HTERT RPE-1 (cell line): ENCODE results near the gene SLC39A3.

ENCODE experiments used
- in situ Hi-C: fragments of 300-500 bp; cut with MboI; formaldehyde crosslinking; loops from 4 replicates; pipeline ENCODE4 v1.14.3; 2020; ENCODE audit warnings: low sequenced_read_pairs

Gene SLC39A3

DNA sequence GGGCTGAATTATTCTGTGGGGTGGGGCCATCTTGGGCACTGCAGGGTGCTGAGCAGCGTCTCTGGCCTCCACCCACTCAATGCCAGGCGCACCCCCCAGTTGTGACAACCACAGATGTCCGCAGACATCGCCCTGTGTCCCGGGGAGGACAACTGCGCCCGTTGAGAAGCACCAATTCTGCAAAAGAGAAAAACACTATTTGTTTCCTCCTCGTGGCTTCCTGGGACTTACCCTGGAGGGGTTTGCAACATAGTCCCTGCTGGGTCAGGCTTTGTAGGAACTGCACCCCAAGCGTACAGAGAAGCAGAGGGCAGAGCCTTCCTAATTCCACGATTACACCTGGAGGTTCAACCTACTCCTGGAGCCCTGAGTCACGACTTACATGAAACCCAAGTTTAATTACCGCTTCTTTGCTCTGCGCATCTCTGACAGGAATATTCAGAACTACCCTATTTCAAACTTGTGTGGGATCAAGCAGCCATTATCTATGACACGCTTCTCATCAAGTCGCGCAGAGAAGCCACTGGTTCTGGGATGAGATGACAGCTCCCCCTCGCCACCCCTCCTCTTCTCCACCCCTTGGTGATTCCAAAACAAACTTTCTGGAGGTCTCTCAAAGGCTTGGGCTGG, 11.1 kb upstream of the SLC39A3 start:
- in situ Hi-C loops: no loop called here

GRCh38 chr19:2747349-2747748, 7.5 kb upstream of the SLC39A3 start:
- in situ Hi-C loops: no loop called here

DNA sequence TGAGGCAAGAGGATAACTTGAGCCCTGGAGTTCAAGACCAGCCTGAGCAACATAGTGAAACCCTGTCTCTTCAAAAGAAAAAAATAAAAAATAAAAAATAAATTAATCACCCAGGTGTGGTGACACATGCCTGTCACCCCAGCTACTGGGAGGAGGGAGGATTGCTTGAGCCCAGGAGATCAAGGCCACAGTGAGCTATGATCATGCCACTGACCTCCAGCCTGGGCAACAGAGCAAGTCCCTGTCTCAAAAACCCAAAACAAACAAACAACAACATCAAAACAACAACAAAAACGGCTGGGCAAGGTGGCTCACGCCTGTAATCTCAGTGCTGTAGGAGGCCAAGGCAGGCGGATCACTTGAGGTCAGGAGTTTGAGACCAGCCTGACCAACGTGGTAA, 4.3 kb upstream of the SLC39A3 start:
- in situ Hi-C loops: no loop called here

GRCh38 chr19:2743099-2743498, 3.3 kb upstream of the SLC39A3 start:
- in situ Hi-C loops: no loop called here

DNA sequence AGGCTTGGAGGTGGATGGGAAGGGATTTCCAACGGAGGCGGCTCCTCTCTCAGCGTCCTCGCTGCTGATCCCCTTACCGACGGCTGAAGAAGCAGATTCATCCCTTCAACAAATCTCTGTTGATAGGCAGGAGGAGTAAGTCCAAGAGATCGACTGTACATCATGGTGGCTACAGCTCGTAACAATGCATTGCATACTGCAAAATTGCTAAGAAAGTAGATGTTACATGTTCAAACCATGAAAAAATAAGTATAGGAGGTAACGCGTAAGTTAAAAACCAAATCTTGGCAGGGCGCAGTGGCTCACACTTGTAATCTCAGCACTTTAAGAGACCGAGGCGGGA, 468 bp upstream of the SLC39A3 start:
- in situ Hi-C loops: no loop called here

GRCh38 chr19:2736550-2737190, 3.1 kb downstream of the SLC39A3 start:
- in situ Hi-C loops: no loop called here

- in situ Hi-C loops: no loop called here
These were observed 4.4 kb downstream of the SLC39A3 start for GRCh38 chr19:2735374-2735773.

- in situ Hi-C loops: no loop called here
These were observed 5.1 kb downstream of the SLC39A3 start for GRCh38 chr19:2734589-2735288.

- in situ Hi-C loops: no loop called here
These were observed 5.8 kb downstream of the SLC39A3 start for GRCh38 chr19:2733930-2734588.

- in situ Hi-C loops: no loop called here
These were observed 6.9 kb downstream of the SLC39A3 start for GRCh38 chr19:2732883-2733282.

DNA sequence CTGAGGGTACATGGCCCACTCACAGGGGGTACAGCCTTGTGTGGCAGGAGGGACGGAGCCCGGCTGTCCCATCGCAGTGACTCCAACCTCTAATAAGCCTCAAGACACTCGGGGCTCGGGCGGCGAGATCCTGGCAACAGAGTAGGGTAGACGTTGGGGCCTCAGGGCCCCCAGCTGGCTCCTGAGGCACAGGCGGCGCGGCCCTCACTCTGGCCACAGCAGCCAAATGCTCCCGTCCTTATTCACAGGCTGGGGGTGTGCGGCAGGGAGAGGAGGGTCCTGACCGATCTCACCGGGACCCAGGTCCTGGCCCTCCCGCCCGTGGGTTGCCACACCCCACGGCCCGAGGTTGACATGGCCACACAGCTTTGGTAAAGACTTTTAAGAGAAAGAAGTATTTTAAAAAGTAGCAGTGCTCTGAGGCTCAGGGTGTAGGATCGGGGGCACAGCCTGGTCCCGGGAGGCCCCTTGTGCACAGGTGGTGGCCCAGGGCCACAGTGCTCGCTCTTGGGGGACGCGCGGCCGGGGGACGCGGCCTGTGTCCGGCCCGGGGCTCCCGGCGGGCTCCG, 7.6 kb downstream of the SLC39A3 start:
- in situ Hi-C loops: no loop called here

GRCh38 chr19:2731181-2731995, 8.4 kb downstream of the SLC39A3 start:
- in situ Hi-C loops: no loop called here

DNA sequence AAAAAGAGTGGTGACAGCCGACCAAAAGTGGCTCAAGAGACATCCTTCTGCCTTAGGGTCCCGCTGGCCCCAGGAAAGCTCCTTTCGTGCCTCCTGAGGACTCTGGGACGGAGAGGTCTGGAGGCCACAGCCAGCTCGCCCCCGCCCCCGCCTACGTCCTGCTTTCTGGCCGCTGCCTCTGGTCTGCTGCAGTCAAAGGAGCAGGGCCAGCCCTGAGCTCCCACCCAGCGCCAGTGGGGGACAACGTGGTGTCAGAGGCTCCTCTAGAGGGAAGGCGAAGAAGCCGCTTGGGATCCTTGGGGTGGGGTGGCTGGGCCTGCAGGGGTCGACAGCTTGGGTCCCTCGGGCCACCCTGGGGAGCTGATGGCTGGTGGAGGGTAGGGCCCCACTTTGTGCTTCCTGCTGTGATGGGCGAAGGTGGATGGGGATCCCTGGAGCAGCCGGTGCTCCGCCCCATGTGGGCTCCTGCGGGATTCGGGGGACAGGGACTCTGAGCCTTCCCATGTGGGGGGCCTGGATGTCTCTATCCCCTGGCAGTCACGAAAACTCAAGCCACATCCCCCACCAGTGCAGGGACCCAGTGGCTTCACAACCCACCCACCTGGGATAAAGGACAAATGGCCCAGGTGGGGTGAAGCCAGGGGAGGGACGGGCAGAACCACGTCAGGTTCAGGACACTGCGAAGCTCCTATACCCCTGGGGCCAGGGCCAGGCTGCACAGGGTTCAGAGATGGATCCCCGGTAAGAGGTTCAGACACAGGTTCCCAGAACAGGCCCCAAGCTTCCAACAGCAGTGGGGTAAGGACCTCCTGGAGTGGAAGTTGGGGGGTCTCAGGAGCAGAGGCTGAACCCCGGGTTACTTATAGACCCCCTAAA, 9.6 kb downstream of the SLC39A3 start:
- in situ Hi-C loops: no loop called here

GRCh38 chr19:2728783-2729387, 10.9 kb downstream of the SLC39A3 start:
- in situ Hi-C loops: no loop called here

DNA sequence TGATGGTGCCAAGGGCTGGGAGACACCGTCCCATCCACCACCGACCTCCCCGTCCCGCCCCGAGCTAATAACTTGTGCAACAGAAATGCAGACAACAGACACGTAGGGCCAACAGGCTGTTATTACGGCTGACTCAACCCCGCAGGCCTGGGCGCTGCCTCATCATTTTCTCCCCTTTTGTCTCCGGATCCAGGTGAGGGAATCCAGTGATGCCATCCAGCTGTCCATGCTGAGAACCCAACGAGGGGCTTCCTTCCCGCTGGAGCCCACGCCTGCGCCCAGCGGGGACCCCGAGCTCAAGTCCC, 12.2 kb downstream of the SLC39A3 start:
- in situ Hi-C loops: no loop called here

GRCh38 chr19:2726904-2727639, 12.7 kb downstream of the SLC39A3 start:
- in situ Hi-C loops: no loop called here

DNA sequence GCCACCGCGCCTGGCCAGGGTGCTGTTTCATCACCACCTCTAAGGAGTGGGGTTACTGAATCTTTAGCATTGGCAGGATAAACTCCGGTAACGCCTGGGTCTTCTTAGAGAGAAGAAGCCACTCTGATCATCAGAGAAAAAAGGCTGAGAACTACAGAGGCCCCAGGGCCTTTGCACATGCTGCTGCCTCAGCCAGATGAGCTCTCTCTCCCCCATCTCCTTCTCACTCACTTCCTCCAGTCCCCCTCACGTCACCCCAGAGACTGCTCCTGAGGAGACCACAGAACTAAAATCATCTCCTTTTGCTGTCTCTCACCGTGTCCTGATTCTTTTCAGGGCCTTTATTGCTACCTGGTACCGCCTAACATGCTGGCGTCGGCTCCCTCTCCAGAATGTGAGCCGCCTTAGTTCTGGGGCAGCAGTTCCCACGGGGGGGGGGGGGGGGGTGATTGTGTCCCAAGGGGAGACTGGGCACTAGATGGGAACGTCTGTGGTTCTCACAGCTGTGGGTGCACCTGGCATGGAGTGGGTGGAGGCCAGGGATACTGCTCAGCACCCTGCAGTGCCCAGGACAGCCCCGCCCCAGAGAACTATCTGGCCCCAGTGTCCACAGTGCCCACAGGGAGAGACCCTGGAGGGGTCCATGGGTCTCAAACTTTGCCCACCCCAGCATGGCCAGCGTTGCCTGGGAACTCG, 13.5 kb downstream of the SLC39A3 start:
- in situ Hi-C loops: no loop called here

DNA sequence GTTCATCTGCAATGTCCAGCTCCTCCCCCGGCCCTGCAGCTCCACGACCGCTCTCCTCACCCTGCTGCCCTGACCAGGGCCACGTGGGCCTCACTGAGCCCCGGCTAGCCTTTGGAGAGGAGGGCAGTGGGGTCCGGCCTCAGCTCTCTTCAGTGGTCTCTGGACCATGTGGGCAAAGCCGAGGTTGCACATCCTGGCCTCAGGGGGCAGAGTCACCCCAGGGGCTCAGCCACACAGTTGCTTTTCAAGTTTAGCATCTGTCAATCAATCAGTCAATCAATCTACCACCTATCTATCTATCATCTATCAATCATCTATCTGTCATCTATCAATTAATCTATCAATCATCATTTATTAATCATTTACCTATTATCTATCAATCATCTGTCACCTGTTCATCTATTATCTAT, 15.7 kb downstream of the SLC39A3 start:
- in situ Hi-C loops: no loop called here
